Measurements from ENCODE around the gene PRMT6. TPM values are rescaled to one million over a fixed set of nuclear protein-coding genes. Genes with fewer than 3 reads are reported as not detected.
"Not testable (repeated sequence)": the region's sequence is repeated elsewhere in the genome, so short reads cannot be mapped to it uniquely, and the experiment has no call there.

The PRMT6 gene
- 4.5 TPM for total RNA-seq
- long read RNA-seq, transcript PRMT6-201 (1 exons, 2,616 nt) = major isoform, 8 of 8 reads
- long read RNA-seq, partial matches to known transcripts = 0 of 8 reads
- long read RNA-seq, other reads (novel, unspliced or antisense) = 0 of 8 reads

GRCh38 chr1:107056426-107057196, at the start of gene PRMT6:
Gene PRMT6 (plus strand): TSS chr1:107056674. CDS start chr1:107056716, 42 bp downstream.
- intact Hi-C loops (cut with DNase I) = no loop called here
- ATAC-seq (peak; percentile 98), DNase-seq (ENCODE audit: missing footprints) (peak; percentile 94)

GRCh38 chr1:107009281-107009680, 47.2 kb upstream of the PRMT6 start:
- intact Hi-C loops (cut with DNase I) = no loop called here
- no peak for ATAC-seq
- no peak for DNase-seq (ENCODE audit: missing footprints)

GRCh38 chr1:107010582-107010981, 45.9 kb upstream of the PRMT6 start:
- DNase-seq (ENCODE audit: missing footprints) (no peak), ATAC-seq (no peak)
- intact Hi-C loops (cut with DNase I) = no loop called here

GRCh38 chr1:107016376-107016978, 40.0 kb upstream of the PRMT6 start:
- DNase-seq (ENCODE audit: missing footprints) (no peak), ATAC-seq (no peak)
- intact Hi-C loops (cut with DNase I) = no loop called here

GRCh38 chr1:107018445-107018844, 38.0 kb upstream of the PRMT6 start:
- intact Hi-C loops (cut with DNase I) = no loop called here
- no peak for ATAC-seq
- no peak for DNase-seq (ENCODE audit: missing footprints)

- intact Hi-C loops (cut with DNase I) = no loop called here
- DNase-seq (ENCODE audit: missing footprints) (no peak), ATAC-seq (no peak)
Measured at GRCh38 chr1:107019166-107019565, 37.3 kb upstream of the PRMT6 start.

GRCh38 chr1:107038874-107039273, 17.6 kb upstream of the PRMT6 start:
- ATAC-seq; DNase-seq (ENCODE audit: missing footprints); intact Hi-C loops (cut with DNase I): not testable (repeated sequence)

GRCh38 chr1:107044310-107045220, 11.9 kb upstream of the PRMT6 start:
- DNase-seq (ENCODE audit: missing footprints) = peak; percentile 39
- intact Hi-C loops (cut with DNase I); ATAC-seq: not testable (repeated sequence)

- no peak for ATAC-seq
- intact Hi-C loops (cut with DNase I) = no loop called here
- no peak for DNase-seq (ENCODE audit: missing footprints)
Measured at GRCh38 chr1:107047602-107048001, 8.9 kb upstream of the PRMT6 start.

- ATAC-seq (no peak), DNase-seq (ENCODE audit: missing footprints) (no peak)
- intact Hi-C loops (cut with DNase I) = no loop called here
Measured at GRCh38 chr1:107048241-107048640, 8.2 kb upstream of the PRMT6 start.

- ATAC-seq (no peak), DNase-seq (ENCODE audit: missing footprints) (no peak)
- intact Hi-C loops (cut with DNase I) = no loop called here
Measured at GRCh38 chr1:107051266-107051665, 5.2 kb upstream of the PRMT6 start.

- ATAC-seq; intact Hi-C loops (cut with DNase I): not testable (repeated sequence)
- DNase-seq (ENCODE audit: missing footprints) = peak; percentile 41
Measured at GRCh38 chr1:107055919-107056425, 502 bp upstream of the PRMT6 start.

- ATAC-seq (peak; percentile 91), DNase-seq (ENCODE audit: missing footprints) (peak; percentile 85)
- intact Hi-C loops (cut with DNase I) = no loop called here
Measured at GRCh38 chr1:107057197-107058133, 991 bp downstream of the PRMT6 start.

GRCh38 chr1:107058245-107059032, 2.0 kb downstream of the PRMT6 start:
- intact Hi-C loops (cut with DNase I) = no loop called here
- DNase-seq (ENCODE audit: missing footprints) (no peak), ATAC-seq (no peak)

- no peak for ATAC-seq
- intact Hi-C loops (cut with DNase I) = no loop called here
- no peak for DNase-seq (ENCODE audit: missing footprints)
Measured at GRCh38 chr1:107061886-107062285, 5.4 kb downstream of the PRMT6 start.

- intact Hi-C loops (cut with DNase I) = no loop called here
- ATAC-seq (no peak), DNase-seq (ENCODE audit: missing footprints) (no peak)
Measured at GRCh38 chr1:107073493-107073892, 17.0 kb downstream of the PRMT6 start.

GRCh38 chr1:107076841-107077240, 20.4 kb downstream of the PRMT6 start:
- DNase-seq (ENCODE audit: missing footprints) = no peak
- intact Hi-C loops (cut with DNase I) = no loop called here
- no peak for ATAC-seq
